ENCODE data around the gene GPALPP1.
A peak's percentile ranks its signal among the peaks of the same experiment; 100 is the strongest.
"Not testable (repeated sequence)": the region's sequence is repeated elsewhere in the genome, so short reads cannot be mapped to it uniquely, and the experiment has no call there.

GPALPP1 gene, protein sequence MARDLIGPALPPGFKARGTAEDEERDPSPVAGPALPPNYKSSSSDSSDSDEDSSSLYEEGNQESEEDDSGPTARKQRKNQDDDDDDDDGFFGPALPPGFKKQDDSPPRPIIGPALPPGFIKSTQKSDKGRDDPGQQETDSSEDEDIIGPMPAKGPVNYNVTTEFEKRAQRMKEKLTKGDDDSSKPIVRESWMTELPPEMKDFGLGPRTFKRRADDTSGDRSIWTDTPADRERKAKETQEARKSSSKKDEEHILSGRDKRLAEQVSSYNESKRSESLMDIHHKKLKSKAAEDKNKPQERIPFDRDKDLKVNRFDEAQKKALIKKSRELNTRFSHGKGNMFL

DNA sequence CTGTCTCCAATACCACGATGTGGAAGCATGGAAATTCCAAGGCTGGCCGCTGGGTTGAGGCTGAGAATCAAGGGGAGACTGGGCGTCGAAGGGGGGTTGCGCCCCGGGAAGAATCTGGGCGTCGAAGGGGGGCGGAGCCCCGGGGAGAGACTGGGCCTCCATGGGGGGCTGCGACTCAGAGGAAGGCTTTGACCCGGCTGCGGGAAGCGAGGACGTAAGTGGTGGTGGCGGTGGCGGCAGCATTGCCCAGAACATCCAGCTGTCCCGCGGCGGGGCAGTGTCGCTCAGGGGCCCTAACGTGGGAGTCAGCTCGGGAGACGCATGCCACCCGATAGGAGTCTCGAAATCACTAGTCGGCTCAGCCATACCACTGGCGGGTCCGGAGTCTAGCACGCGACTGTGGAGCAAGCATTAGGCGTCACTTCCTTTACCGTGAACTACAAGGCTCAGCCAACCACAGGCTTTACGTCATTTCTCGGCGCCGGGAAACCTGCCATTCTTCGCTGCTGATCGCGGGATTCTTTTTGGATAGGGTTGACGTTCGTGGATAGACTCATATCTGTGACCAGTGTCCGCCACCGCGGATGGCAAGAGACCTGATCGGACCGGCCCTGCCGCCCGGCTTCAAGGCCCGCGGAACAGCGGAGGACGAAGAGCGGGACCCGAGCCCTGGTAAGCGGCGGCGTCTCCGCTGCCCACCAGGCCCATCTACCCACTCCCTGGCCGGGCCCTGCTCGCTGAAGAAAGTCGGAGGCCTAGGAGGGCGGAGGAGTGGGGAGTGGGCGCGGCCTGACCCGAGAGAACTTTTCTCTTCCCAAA is at the start of gene GPALPP1, which contains the start of gene NUFIP1:
GPALPP1 (plus strand) TSS at position 468 of the 819 bp plus-strand sequence; CDS start at position 585, 117 bp downstream.
NUFIP1 (minus strand) TSS at position 401 of the 819 bp plus-strand sequence; CDS start at position 366, 35 bp downstream.
- peak; percentile 88 for DNase-seq (ENCODE audit: low read depth)

DNA sequence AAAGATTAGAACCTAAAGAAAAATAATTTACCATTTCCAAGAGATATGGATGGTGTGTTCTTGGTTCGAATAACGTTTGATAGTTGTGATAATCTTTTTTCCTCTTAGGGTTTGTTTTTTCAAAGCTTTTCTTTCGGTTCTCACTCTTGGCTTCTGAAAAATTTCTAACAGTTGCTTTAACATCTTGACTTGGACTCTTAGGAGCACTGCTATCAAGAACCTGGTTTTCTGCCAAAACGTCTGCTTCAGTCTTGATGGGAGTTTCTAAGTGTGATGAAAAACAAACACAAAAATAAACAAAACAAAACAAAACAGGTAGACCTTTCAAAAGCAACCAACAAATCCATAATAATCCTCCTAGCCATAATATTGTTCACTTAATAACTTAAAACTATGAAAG is 45.9 kb upstream of the GPALPP1 start:
- not testable (repeated sequence) for DNase-seq (ENCODE audit: low read depth)

DNA sequence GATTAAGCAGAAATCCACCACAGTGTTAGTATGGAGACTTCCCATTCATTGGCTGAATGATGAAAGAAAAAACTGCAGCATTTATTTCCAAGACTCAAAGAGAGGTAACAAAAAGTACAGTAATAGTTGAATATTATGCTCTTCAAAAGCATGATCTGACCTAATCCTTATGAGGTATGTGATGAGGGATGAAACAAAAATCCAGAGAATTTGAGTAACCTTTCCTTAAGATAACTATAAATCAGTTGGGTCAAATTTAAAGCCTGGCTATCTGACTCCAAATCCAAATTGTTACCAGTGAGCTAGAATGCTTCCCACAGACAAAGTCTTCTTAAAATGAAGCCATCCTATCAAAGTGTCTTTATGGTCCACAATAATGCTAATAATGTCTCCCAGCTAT is 38.2 kb upstream of the GPALPP1 start:
- no peak for DNase-seq (ENCODE audit: low read depth)

DNA sequence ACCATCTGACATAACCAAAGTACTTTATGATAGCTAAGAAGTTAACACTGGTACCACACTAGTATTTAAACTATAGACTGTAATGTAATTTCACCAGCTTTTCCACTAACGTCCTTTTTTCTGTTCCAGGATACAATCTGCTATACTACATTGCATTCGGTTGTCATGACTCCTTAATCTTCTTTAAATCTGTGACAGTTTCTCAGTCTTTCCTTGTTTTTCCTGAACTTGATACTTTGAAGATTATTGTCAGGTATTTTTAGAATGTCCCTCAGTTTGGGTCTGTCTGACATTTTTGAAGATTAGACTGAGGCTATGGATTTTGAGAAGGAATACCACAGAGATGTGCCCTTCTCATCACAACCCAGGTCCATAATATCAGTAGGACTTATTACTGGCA is 36.7 kb upstream of the GPALPP1 start:
- DNase-seq (ENCODE audit: low read depth), result no peak

DNA sequence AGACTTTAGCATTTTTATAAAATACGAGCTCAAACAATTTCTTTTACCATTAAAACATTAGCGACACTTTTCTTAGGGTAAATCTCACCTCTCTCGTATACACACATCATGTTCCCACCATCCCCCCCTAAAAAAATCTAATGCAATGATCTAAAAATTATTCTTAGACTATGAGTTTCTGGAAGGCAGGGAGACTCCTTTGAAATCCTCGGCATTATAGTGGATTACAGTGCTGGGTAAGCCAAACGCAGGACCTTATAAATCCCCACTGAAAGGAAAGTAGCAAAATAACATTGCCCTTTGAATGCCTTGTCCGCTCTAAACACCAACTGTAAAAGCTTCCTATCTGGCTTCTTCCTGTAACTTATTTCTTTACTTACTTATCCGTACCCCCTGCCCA is 35.1 kb upstream of the GPALPP1 start:
- DNase-seq (ENCODE audit: low read depth), result no peak

DNA sequence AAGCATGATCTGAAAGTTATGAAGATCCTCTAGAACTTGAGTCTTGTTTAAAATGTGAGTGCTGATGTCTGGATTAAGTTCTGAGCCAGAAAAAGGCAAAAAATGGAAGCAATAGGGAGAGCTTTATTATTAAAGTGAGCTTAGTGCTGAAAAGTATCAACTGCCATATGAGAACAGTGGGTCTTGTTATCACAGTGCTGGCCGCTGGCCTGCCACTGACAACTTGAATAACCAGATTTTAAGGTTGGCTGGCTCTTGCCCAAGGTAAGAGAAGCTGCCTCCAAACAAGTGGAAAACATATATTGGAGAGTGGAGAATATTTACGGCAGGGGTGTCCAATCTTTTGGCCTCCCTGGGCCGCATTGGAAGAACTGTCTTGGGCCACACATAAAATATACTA is 33.9 kb upstream of the GPALPP1 start:
- no peak for DNase-seq (ENCODE audit: low read depth)

DNA sequence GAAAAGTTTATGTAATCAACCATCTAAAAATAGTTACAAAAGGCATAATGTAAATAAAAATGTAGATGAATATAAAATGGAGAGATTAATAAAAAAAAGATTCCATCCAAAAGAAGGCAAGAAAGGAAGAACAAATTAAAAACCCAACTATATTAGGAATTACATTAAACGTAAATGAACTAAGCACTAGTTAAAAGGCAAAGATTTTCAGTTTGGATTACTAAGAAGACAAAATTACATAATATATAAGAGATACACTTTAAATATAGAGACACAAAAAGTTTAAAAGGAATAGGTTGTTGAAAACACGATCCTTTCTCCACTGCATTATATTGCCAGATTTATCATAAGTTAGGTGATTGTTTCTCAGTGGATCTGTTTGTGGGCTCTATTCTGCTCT is 27.3 kb upstream of the GPALPP1 start:
- no peak for DNase-seq (ENCODE audit: low read depth)

DNA sequence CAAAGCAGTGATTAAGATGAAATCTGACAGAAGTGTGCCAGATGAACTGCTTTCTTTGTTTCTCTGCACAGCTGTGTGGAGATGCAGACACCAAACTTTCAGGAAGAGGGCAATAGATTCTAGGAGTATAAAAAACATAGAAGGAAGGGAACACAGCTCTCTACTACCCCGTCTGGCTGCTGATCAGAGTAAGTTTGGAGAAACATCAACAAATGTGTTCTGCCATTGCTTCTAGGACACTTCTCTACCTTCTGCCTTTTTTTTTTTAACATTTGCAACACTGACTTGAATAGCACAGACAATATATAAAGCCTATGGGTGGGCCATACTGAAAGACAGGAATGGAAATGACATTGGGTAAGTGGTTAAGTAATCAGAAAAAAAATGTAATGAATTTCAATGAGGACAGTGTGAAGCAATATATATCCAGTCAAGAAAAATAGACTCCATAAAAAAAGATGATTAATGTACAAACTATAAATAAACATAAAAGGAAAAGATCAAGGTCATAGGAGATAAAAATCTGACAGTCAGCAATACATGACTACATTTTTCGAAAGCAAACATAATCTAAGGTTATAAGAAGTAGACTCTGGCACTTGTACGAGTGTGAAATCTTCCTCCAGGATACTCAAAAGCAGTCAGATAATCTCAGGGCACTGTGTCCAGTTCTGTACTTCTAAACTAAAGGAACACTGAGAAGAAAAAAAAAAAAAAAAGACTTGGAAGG is 21.5 kb upstream of the GPALPP1 start:
- no peak for DNase-seq (ENCODE audit: low read depth)

DNA sequence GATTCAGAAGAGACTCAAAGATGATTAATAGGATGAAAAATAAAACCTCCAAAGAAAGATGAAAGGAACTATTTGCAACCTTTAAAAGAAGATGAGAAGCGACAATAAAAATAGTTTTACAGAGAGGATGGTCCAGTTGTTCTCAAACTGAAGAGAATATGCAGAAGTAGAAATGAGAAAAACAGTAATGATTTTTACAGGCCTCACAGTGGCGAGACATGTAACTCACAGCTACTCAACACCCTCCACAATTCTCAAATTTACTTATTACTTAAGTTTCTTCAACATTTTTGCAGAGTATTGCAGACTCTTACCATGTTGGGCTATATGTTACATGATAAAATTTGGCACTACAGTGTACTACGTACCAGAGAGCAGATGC is 20.9 kb upstream of the GPALPP1 start:
- no peak for DNase-seq (ENCODE audit: low read depth)

DNA sequence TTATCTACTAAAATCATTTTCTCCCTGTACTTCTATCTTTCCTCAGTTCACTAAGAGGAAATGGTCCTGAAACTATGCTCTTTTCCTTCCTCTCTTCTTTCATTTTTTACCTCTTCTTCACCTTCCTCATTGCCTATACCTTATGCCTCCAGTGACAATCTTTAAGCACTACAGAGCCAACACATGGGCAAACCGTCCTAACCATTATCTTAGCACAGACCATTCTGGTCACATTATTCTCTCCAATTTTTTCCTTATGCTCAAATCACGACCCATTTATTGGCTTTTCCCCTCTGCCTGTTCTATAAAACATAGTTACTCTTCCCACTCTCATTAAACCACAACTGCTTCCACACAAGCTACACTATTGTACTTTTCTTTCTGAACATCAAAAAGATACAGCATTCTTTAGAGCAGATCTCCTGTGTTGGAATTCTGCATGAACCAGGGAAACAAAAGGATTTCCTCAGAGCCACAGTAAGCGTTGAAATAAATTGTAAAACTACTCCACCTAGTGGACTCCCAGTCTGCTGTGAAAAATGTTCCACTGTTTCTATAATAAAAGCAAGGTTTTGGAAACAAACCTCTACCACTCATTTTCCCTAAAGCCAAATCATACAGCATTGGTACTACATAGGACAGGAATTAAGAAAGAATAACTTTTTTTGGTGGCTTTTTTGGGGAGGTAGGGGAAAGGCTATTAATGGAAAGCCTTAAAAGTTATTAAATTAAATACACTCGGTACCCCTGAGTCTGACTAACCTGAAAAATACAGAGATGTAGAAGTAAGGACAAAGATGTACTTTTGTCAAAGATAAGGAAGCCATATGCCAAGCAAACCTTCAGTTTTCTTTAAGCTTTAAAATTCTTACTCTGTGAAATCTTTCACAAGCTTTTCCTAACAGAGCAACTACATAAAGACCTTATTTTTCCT is 19.5 kb upstream of the GPALPP1 start:
- DNase-seq (ENCODE audit: low read depth), result no peak

DNA sequence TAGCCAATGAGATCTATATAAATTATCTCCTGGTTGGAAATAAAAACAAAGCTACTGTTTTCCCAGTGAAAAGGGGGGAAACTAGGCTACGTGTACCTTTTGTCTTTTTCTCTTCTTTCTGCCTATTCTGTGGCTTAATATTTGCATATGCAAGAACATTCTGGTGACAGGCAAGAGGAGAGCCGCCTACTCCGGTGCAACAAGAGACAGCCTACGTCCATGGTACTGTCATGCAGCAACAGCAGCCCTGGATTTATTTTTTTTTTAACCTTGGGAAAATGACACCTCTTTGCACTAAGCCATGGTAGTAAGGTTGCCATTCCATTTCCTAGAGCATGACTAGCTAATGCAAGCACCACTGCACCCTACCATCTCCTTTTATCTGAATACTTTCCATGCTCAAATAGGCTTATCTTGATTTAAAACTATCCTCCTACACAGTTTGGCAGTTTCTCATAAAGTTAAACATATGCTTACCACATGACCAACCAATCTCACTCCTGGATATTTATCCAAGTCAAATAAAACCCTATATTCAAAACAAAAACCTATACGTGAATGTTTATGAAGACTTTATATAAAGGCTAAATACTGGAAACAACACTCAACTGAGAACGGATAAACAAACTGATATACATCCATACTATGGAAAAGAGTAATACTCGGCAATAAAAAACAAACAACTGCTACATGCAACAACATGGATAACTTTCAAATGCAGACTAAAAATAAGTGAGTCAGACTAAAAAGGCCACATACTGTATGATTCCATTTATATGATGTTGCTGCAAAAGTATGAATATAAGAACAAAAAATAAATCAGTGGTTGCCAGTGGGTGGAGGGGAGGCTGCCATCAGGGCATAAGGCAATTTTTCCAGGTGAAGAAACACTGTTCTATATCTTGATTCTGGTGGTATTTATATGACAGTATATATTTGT is 17.4 kb upstream of the GPALPP1 start:
- no peak for DNase-seq (ENCODE audit: low read depth)

DNA sequence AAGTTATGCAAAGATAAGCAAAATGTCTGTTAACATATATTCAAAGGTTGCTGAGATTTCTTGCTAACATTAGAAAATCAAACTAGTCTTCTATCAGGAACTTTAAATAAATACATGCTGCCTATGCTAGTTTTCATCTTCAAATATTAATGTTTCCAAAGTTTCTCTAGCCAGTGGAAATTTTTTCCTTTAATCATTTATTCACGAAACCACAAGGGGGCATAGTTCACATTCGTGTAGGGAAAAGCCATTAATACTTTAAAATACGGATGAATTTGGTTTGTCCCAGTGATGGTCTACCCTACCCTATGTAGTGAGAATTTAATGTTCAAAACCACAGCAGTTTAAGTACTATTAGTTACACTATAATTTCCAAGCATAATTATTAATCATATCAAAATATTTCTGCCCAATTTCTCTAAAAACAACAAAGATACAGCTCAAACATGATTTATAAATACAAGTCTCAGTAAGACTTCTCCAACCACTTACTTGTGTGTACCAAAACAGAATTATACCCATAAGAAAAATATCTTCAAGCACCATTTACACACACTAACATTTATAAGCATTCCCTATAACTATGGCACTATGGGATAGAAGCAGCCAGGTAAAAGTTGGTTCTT is 16.3 kb upstream of the GPALPP1 start:
- no peak for DNase-seq (ENCODE audit: low read depth)

DNA sequence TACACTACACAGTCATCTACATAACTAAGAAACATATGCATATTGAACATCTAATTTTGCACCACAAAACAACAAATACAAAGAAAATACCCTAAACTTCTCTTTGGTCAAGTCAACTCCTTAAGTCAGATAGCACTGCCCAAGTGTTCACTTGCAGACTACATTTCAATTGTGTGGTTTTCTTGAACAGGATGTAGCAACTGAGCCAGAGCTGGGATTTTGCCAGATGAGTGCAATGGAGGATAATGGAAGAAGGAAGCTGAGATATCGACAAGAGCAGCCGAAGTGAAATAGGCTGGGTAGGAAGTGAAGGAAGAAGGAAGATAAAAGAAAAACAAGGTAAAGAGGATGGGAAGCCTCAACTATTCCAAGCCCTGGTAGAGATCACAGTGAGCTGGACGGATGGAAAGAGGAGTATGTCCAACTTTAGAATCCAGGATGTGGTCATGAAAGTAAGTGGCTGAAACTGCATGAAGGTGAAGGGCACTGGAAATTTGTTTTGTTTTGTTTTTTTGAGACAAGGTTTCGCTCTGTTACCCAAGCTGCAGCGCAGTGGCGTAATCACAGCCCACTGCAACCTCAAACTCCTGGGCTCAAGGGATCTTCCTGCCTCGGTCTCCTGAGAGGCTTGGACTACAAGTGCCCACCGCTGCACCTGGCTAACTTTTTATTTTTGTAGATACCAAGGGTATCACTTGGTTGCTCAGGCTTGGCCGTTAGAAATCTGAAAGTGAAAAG is 15.1 kb upstream of the GPALPP1 start:
- no peak for DNase-seq (ENCODE audit: low read depth)

DNA sequence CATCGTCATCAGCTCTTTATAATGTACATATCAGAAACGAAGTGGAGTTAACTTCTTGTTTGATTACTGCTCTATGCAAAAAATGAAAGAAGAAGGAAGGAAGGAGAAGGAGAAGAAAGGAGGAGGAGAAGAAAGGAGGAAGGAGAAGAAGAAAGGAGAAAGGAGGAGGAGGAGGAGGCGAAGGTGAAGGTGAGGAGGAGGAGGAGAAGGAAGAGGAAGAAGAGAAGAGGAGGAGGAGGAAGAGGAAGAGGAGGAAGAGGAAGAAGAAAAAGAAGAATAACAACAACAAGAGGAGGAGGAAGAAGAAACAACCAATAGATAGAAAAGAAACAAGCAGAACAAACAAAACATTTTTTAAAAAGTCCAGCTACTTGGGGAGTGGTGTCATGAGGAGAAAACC is 13.1 kb upstream of the GPALPP1 start:
- DNase-seq (ENCODE audit: low read depth), result no peak

DNA sequence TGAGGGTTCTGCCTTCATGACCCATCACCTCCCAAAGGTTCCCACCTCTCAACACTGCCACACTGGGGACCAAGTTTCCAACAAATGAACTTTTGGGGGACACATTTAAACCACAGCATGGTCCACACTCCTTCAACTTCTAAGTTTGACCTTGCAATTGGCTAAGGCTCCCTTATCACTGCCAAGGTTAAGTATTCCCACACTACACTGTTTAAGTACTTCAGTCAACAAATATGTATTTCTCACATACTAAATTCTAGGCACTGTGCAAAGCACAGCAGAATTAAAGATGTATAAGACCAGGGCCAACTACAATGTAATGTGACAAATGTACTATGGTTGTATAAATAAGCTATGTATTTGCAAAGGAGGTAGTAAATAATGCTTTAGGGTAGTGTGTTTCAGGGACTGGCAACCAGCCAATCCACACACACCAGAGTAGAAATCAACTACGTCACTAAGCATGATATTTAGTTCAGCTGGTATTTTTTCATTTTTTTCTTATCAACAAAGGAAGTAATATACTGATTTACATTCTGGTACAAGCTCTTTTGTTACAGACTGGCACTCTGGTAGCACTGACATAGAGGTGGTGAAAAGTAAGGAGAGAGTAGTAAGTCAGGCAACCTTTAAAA is 12.3 kb upstream of the GPALPP1 start:
- no peak for DNase-seq (ENCODE audit: low read depth)

DNA sequence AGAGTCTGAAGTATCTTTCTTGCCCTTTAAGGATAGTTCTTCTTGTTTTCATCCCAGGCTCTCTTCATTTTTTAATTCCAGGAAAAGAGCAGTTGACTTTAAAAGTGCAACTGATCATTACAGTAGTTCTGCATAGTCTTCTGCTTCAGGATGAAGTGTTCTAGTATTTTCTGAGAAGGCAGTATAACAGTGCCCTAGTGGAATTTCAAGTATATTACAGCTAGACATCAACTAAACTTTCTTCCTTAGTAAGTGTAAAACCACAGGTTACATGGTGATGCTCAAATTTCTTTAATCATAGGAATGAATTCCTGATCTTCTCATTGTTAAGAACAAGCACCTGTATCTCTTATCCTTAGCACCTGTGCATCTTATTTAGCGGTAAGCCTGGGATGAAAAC is 11.0 kb upstream of the GPALPP1 start:
- DNase-seq (ENCODE audit: low read depth), result no peak

DNA sequence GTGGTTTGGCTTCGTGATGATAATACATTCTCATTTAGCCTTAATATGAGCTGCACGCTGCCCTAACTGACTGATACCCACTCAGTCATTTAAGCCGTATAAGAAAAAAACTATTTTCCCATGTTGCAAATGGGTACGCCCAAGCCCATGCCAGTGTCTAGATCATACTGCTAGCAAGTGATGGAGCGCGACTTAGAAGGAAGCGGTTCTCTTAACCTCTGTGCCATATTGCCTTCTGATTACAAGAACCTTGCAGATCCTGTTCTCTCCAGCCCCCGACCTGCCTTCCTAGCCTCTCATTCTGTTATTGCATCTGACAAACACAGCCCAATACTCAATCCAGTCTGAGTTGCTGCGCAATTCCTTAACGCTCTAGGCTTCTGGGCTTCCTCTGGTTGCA is 603 bp downstream of the GPALPP1 start:
- DNase-seq (ENCODE audit: low read depth), result no peak

DNA sequence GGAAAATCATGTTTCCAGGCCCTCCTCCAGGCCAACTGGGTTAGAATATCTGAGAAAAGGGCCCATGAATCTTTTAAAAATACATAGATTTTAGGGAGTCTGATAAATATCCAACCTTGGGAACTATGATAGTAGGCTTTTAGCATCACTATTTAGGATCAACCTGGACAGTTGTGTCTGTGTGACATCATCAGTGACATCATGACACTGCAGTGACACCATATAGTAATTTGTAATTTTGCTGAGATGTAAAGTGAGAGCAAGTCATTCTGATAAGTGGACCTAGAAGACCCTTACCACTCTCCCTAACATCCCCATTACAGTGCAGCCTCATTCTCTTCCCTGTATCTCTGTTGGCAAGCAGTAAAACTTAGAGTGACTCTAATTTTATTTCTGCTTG is 14.1 kb downstream of the GPALPP1 start:
- DNase-seq (ENCODE audit: low read depth), result no peak

DNA sequence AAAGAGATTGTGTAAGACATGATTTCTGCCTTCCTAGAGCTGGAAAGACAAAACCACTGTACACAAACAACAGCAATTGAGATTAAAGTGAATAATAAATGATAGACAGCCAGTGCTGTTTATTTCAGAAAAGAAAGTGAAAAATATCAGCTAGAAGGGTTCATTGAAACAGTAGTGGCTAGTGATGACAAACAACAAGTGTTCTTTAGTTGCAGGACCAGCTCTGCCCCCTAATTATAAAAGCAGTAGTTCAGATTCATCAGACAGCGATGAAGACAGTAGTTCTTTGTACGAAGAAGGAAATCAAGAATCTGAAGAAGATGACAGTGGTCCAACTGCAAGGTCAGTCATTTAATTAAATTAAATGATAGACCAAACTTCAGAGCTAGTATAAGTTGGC is 14.8 kb downstream of the GPALPP1 start:
- DNase-seq (ENCODE audit: low read depth), result no peak
